Measurements from ENCODE around the gene PORCN.

DNA sequence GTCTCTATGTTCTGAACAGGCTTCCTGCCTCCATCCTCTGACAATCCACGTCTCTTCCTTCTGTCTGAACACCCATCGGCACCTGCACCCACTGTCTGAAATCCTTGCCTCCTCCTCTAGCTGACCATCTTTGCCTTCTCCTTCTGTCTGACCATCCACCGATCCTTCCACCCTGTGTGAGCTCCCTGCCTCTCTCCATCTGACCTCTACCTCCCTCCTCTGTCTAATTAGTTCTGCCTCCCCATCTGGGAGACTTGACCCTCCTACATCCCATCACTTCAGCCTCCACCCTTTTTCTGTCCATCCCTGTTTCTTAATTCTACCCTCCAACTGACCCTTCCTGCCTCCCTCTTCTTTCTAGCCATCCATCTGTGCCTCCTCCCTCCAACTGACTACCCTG is 48.8 kb upstream of the PORCN start:
- no peak for TF ChIP-seq POLR2AphosphoS5 (IDR thresholded peaks at IDR 0.05)
- TF ChIP-seq POLR2A (IDR thresholded peaks at IDR 0.05): no peak
- TF ChIP-seq CTCF (IDR thresholded peaks at IDR 0.05): no peak
